Measurements from ENCODE around the gene BCL2L14.
"Not testable (repeated sequence)": the region's sequence is repeated elsewhere in the genome, so short reads cannot be mapped to it uniquely, and the experiment has no call there.

BCL2L14 gene

DNA sequence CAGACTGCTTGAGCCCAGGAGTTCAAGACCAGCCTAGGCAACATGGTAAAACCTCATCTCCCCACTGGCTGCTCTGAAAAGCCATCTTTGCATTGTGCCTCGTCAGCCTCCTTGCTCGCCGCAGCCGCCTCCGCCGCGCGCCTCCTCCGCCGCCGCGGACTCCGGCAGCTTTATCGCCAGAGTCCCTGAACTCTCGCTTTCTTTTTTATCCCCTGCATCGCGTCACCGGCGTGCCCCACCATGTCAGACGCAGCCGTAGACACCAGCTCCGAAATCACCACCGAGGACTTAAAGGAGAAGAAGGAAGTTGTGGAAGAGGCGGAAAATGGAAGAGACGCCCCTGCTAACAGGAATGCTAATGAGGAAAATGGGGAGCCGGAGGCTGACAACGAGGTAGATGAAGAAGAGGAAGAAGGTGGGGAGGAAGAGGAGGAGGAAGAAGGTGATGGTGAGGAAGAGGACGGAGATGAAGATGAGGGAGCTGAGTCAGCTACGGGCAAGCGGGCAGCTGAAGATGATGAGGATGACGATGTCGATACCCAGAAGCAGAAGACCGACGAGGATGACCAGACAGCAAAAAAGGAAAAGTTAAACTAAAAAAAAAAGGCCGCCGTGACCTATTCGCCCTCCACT is 40.3 kb downstream of the BCL2L14 start:
- DNase-seq: not testable (repeated sequence)

DNA sequence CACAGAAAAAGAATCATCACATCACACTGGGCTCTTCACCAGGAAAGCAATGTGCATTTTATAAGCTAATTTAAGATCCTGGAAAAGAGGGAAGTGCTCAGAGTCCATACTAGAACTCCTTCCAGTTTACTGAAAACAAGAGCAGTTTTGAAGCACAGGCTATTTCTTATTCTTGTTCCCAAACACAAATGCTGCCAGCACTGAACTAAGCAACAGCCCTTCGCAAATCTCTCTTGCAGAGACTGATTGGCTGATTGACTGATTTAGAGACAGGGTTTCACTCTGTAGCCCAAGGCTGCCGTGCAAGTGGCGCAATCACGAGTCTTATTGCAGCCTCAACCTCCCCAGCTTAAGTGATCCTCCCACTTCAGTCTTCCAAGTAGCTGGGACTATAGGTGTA is 44.8 kb downstream of the BCL2L14 start:
- no peak for DNase-seq

DNA sequence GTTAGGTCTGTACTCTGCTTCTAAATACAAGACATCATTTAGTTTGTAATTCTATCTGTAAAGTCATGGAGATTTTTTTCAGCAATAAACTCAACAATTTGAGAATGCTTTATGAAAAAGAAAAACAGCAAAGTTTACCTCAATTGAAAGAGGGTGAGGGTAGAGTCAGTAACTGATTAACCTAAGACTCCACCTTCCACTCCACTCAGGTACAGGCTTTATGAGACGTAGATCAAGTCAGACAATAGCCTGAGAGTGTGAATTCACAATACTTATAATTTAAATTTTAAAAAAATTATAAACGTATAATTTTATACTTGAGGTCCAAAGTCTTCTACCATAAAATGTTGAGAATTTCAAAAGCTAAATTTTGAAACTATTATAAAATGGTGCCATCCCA is 45.9 kb downstream of the BCL2L14 start:
- DNase-seq: no peak

DNA sequence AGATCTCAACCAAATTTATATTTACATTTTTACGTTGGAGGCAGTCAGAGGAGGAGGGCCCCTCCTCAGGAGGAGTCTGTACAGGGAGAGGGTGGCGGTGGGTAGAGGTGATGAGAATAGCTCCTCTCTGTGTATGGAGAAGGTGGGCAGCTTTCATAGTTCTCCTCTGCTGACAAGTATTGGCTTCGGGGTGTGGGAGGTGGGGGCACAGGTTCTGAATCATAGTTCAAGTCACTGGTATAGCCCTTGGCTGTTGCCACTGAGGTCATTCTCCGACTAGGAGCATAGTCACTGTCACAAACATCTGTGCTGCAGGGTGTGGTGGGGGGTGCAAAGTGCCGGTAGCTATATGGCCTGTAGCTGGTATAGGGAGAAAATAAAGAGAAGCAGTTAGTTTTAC is 50.3 kb downstream of the BCL2L14 start:
- no peak for DNase-seq

DNA sequence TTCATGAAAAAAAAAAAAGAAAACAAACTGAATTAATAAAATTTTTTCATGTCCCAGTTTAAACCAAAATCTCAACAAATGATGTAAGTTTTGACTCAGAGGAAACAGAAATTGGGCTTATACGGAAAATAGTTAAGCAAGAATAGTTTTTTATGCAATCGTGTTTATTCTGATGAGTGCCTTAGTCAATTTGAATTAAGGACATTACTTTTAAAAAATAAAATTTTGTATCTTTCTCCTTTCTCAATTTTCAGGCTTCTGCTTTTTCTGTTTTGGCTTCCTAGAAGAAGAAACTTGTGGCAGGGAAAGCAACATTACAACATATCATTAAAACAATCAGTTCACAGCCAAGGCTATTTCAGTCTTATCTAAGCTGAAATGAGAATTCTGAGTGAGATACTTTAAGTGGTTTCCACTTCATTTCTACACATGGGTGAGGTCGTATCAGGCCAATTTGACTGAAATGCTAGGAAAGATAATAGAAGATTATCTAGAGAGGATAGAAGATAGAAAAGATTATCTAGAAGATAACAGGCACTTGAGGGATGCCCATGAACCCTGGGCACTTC is 52.4 kb downstream of the BCL2L14 start:
- peak; percentile 44 to 85 for DNase-seq

DNA sequence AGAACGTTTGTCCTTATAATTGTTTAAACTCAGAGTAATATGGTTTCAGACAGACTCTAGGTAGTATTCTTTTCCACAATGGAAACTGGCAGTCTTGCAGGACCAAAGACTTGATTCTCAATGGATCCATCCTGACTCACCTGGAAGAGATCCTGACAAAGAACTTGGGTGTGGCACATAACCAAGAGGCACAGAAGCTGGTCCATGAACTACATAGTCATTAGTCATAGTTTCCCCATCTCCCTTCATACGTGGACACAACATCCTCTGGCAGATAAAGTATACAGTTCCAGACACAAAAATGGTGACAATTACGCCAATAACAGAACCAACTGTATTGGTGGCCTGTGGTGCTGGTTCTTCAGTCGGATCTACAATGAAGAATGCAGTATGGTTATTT is 55.8 kb downstream of the BCL2L14 start:
- no peak for DNase-seq

DNA sequence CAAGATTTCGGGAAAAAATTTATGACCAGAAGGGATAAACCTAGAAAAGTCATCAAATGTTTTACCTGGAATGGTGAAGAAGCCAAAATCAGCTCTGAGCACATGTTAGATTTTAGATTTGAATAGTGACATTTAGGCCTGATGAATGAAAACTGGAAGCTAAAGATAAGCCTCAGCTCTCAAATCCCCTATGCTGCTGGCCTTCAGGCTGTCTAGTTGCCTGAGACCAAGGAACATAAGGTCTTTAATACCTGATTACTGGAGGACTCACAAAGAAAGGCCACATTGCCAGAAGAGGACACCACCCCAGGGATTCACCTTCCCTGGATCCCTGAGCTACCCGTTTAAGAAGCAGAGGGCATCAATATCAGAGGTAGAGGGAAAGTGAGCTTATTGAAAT is 56.6 kb downstream of the BCL2L14 start:
- no peak for DNase-seq

DNA sequence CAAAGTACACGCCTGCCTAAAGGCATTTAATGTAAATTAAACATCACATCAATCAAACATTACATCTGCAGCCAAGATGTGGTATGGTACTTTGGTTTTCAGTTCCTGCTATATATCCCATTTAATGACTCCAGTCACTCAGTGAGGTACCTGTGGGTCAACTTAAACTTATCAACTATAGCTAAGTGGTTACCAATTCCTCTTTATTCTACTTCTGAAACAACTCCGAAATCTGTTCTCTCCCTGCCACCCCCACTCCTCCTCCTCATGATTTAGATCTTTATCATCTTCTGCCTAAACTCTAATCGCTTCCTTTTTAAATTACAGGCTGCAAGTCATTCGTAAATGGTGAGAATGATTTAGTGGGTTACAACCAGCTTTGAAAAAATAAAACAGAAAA is 57.9 kb downstream of the BCL2L14 start:
- no peak for DNase-seq

DNA sequence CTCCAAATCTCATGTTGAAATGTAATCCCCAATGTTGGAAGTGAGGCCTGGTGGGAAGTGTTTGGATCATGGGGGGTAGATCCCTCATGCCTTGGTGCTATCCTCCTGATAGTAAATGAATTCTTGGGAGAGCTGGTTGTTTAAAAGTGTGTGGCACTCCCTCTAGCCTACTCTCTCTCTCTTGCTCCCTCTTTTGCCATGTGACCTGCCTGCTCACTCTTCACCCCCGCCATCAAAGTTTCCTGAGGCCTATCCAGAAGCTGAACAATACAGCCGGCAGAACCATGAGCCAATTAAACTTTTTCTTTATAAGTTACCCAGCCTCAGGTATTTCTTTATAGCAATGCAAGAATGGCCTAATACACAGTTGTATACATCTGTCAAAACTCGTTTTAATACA is 62.5 kb downstream of the BCL2L14 start:
- no peak for DNase-seq

DNA sequence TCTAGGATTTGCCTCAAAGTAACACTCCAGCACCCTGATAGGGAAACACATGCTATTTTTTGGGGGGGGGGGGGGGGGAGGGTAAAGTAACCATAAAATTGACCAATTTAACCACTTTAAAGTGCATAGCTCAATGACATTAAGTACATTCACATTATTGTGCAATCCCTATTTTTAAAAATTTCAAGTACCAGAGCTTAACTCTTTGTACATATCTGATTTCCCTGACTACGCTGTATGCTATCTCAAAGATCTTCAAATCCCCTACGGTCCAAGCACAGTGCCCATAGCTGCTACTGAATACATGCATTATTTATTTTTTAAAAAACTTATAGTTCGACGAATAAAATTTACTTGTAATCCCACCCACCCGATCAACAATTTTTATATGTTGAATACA is 63.0 kb downstream of the BCL2L14 start:
- no peak for DNase-seq

DNA sequence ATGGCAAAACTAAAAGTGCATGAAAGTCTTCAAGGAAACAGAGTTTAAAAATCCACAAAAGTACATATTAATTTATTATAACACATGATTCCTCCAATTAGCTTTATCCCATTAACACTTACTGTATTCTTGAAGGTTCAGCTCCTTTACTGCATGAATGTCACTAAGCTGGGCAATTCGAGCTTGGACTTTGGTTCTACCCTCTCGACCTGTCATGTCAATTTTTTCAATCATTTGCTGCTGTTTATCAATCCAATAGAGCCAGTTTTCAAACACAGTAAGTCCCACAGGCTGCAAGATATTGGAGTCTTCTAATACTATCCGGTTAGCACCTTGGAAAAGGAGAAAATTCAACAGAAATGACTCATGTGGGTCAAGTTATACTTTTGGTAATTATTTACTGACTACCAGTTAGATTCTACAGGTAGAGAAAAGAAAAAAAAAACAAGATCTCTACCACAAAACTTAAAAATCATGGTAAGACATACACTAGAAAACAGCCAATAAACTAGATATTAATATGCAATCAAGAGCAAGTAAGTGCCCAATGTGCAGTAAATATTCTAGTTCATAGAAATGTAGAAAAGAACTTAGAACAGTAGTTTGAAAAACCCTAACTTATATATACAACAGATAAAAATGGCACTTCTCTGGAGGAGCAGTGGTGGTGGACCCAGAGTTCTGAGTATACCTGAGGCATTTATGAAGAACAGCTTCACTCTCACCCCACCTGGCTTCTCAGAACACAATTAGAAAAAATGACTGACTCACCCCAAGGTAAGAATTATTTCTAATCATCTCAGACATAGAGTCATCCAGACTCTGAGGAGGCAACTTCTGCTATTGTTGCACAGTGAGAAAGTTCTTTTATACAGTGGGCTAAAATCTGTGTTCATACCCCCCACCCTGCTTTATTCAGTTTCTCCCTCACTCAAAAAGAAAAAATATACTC is 67.7 kb downstream of the BCL2L14 start:
- DNase-seq: no peak

DNA sequence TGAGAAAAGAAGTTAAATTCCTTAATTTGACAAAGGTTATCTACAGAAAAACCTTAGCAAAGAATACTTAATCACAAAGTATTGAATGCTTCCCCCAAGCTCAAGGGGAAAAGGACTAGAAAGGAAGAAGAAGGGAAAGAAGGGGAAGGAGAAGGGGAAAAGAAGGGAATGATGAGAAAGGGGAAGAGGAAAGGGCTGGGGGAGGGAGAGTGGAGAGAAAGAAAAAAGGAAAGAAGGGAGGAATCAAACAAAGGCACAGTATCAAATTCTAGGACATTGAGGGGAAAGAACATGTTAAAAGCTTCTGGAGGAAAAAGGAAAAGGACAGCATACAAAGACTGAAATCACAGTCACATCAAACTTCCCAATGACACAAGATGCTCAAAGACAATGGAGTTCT is 70.3 kb downstream of the BCL2L14 start:
- no peak for DNase-seq

DNA sequence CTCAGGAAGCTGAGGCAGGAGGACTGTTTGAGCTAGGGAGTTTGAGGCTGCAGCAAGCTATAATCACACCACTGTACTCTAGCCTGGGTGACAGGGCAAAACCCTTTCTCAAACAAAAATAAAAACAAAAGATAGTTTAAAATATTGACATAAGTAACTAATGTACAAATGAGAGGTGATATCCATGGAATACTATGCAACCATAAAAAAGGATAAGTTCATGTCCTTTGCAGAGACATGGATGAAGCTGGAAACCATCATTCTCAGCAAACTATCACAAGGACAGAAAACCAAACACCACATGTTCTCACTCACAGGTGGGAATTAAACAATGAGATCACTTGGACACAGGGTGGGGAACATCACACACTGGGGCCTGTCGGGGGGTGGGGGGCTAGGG is 73.8 kb downstream of the BCL2L14 start:
- DNase-seq: not testable (repeated sequence)

DNA sequence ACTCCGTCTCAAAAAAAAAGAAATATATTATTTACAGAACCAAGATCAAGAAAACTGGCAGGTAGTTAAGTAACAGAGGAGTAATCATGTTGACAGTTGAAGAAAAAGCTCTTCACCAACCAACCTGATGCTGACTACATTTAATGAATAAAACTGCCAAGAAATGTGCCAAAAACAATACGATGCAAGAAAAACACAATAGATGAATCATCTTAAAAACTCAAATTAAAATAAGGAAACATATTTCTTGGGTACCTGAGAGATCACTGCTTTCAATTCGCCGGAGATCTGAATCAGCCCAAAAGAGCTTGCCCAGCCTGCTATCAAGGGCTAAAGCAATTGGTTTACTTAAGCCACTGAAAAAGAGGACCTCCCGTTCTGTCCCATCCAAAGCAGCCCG is 76.4 kb downstream of the BCL2L14 start:
- no peak for DNase-seq
